HT-29 (cell line): ENCODE measurements around the gene PLXNA1. TPM values are rescaled to one million over a fixed set of nuclear protein-coding genes. Genes with fewer than 3 reads are reported as not detected.
A peak's percentile ranks its signal among the peaks of the same experiment; 100 is the strongest.

ENCODE experiments used
- DNase-seq: peaks from one replicate; pipeline ENCODE4 v3.0.0-alpha.2; 2015; ENCODE audit warnings: low spot score
- total RNA-seq: library from RNA; depleted of rRNA; stranded (reverse); fragments of >200 nt; shearing (Covaris generic); gene quantifications from 2 replicates; pipeline ENCODE4 v1.2.3, GENCODE V29; 2014

PLXNA1 gene
- total RNA-seq, 1 experiment from 2014 or later: 103 TPM

GRCh38 chr3:127001486-127002194 is 18.7 kb downstream of the PLXNA1 start:
- no peak for DNase-seq

- peak; percentile 84 for DNase-seq
Observed at GRCh38 chr3:127002195-127003174, 19.6 kb downstream of the PLXNA1 start.

- no peak for DNase-seq
Observed at GRCh38 chr3:127003175-127003555, 20.2 kb downstream of the PLXNA1 start.

GRCh38 chr3:127003601-127004280 is 20.8 kb downstream of the PLXNA1 start:
- DNase-seq: no peak

GRCh38 chr3:127004641-127005397 is 21.9 kb downstream of the PLXNA1 start:
- no peak for DNase-seq

GRCh38 chr3:127005864-127006500 is 23.1 kb downstream of the PLXNA1 start:
- DNase-seq: no peak

GRCh38 chr3:127006781-127007436 is 24.0 kb downstream of the PLXNA1 start:
- peak; percentile 40 for DNase-seq

GRCh38 chr3:127008236-127008635 is 25.3 kb downstream of the PLXNA1 start:
- DNase-seq: no peak

- DNase-seq: no peak
Observed at GRCh38 chr3:127009531-127009930, 26.6 kb downstream of the PLXNA1 start.

GRCh38 chr3:127011270-127011992 is 28.5 kb downstream of the PLXNA1 start:
- no peak for DNase-seq

- DNase-seq: no peak
Observed at GRCh38 chr3:127012091-127012490, 29.2 kb downstream of the PLXNA1 start.

- no peak for DNase-seq
Observed at GRCh38 chr3:127013181-127013580, 30.3 kb downstream of the PLXNA1 start.

GRCh38 chr3:127013758-127014535 is 31.0 kb downstream of the PLXNA1 start:
- no peak for DNase-seq

GRCh38 chr3:127014536-127015281 is 31.8 kb downstream of the PLXNA1 start:
- DNase-seq: no peak

GRCh38 chr3:127015282-127016042 is 32.5 kb downstream of the PLXNA1 start:
- peak; percentile 49 for DNase-seq

GRCh38 chr3:127016043-127016343 is 33.1 kb downstream of the PLXNA1 start:
- DNase-seq: no peak

GRCh38 chr3:127016461-127016860 is 33.5 kb downstream of the PLXNA1 start:
- DNase-seq: no peak
